Sigmoid colon (tissue), 4 donors: ENCODE measurements around the gene HNRNPC.
"Not testable (repeated sequence)": the region's sequence is repeated elsewhere in the genome, so short reads cannot be mapped to it uniquely, and the experiment has no call there.

ENCODE experiments used
- CTCF ChIP-seq, 4 experiments: fragments of 450-650 bp in 3 of 4; fragments of 200-600 bp in 1 of 4; IDR thresholded peaks; one replicate each; pipeline ENCODE4 v1.5.1; 2016 to 2019; ENCODE audit warnings: antibody characterized with exemption in 4 of 4, mild to moderate bottlenecking in 3 of 4, moderate library complexity in 2 of 4
- POLR2A ChIP-seq, 2 donors: fragments of 450-650 bp; IDR thresholded peaks; one replicate each; pipeline ENCODE4 v1.6.1; 2016; ENCODE audit warnings: antibody characterized with exemption in 2 of 2, mild to moderate bottlenecking in 2 of 2, moderate library complexity in 2 of 2
- POLR2AphosphoS5 ChIP-seq, 4 donors: sonication (generic); formaldehyde crosslinking; IDR thresholded peaks; one replicate each; pipeline ENCODE4 v1.6.1; 2017; ENCODE audit warnings: antibody characterized with exemption in 4 of 4

- TF ChIP-seq CTCF, POLR2AphosphoS5, POLR2A (IDR thresholded peaks at IDR 0.05): not testable (repeated sequence)
Measured at GRCh38 chr14:21256102-21256447, 13.2 kb downstream of the HNRNPC start.
